Keratinocyte (primary cell): ENCODE data around the gene GNMT. TPM values are rescaled to one million over a fixed set of nuclear protein-coding genes. Genes with fewer than 3 reads are reported as not detected.

ENCODE experiments used
- DNase-seq: peaks from one replicate; pipeline ENCODE4 v3.0.0-alpha.2; 2011; ENCODE audit warnings: low read depth, missing footprints, low spot score
- FAIRE-seq: peaks from 2 replicates; lab custom pipeline; 2011; peaks lifted over from hg19 to GRCh38; lab: Jason Lieb, UNC
- H2AFZ ChIP-seq: 2 replicates; pipeline ENCODE4 v1.6.0; 2012; ENCODE audit warnings: low read length, control low read depth, inconsistent platforms; ENCODE audit not compliant: control insufficient read depth
- H3K27ac ChIP-seq: 2 replicates; pipeline ENCODE4 v1.5.1; 2011; ENCODE audit warnings: low read length; ENCODE audit not compliant: control insufficient read depth, insufficient read depth
- H3K27me3 ChIP-seq: 3 replicates; pipeline ENCODE4 v1.6.0; 2011; ENCODE audit warnings: low read length; ENCODE audit not compliant: control insufficient read depth, insufficient read depth; ENCODE audit errors: extremely low read depth
- H3K36me3 ChIP-seq, 2 experiments: 2 replicates in 1 of 2; 3 replicates in 1 of 2; pipeline ENCODE4 v1.5.1; 2011; ENCODE audit warnings: low read length in 2 of 2, mild to moderate bottlenecking in 1 of 2; ENCODE audit not compliant: control insufficient read depth in 2 of 2, insufficient read depth in 2 of 2; ENCODE audit errors: extremely low read depth in 1 of 2
- H3K4me1 ChIP-seq: 3 replicates; pipeline ENCODE4 v1.5.1; 2011; ENCODE audit warnings: low read length; ENCODE audit not compliant: control insufficient read depth, insufficient read depth; ENCODE audit errors: extremely low read depth
- H3K4me2 ChIP-seq: 3 replicates; pipeline ENCODE4 v1.6.0; 2011; ENCODE audit warnings: low read depth, low read length; ENCODE audit not compliant: control insufficient read depth, insufficient read depth; ENCODE audit errors: extremely low read depth
- H3K4me3 ChIP-seq, 3 experiments: fragments of 200-600 bp in 1 of 3; sonication (generic) in 1 of 3; 2 replicates in 2 of 3; 3 replicates in 1 of 3; pipeline ENCODE4 v1.5.1; 2011 to 2016; ENCODE audit warnings: low read length in 3 of 3, mild to moderate bottlenecking in 3 of 3, control low read depth in 2 of 3, inconsistent platforms in 1 of 3, low read depth in 1 of 3, mixed read lengths in 1 of 3, mixed run types in 1 of 3, moderate library complexity in 1 of 3; ENCODE audit not compliant: control insufficient read depth in 2 of 3, insufficient read depth in 2 of 3; ENCODE audit errors: extremely low read depth in 1 of 3
- H3K79me2 ChIP-seq: 2 replicates; pipeline ENCODE4 v1.6.0; 2012; ENCODE audit warnings: low read length; ENCODE audit not compliant: control insufficient read depth, insufficient read depth
- H3K9ac ChIP-seq: 3 replicates; pipeline ENCODE4 v1.6.0; 2011; ENCODE audit warnings: low read length; ENCODE audit not compliant: control insufficient read depth, insufficient read depth; ENCODE audit errors: extremely low read depth
- H3K9me1 ChIP-seq: 3 replicates; pipeline ENCODE4 v1.6.0; 2011; ENCODE audit warnings: low read length; ENCODE audit not compliant: control insufficient read depth, insufficient read depth; ENCODE audit errors: extremely low read depth
- H3K9me3 ChIP-seq: 2 replicates; pipeline ENCODE4 v1.5.1; 2012; ENCODE audit warnings: low read depth, low read length; ENCODE audit not compliant: control insufficient read depth
- H4K20me1 ChIP-seq: 3 replicates; pipeline ENCODE4 v1.6.0; 2011; ENCODE audit warnings: low read length; ENCODE audit not compliant: control insufficient read depth, insufficient read depth; ENCODE audit errors: extremely low read depth
- CTCF ChIP-seq, 3 experiments: IDR thresholded peaks in 1 of 3; conservative IDR thresholded peaks in 1 of 3; optimal IDR thresholded peaks in 1 of 3; 2 replicates in 2 of 3; 3 replicates in 1 of 3; pipeline versions ENCODE3 to v1.5.1; 2011; ENCODE audit warnings: low read length in 3 of 3, mild to moderate bottlenecking in 3 of 3, moderate library complexity in 2 of 3, control low read depth in 1 of 3, inconsistent platforms in 1 of 3; ENCODE audit not compliant: insufficient read depth in 2 of 3; ENCODE audit errors: extremely low read depth in 1 of 3
- EZH2 ChIP-seq: IDR thresholded peaks from one replicate; pipeline ENCODE4 v1.6.1; 2012; ENCODE audit warnings: inconsistent platforms, mild to moderate bottlenecking, low read length, moderate library complexity
- dilution Hi-C: fragments of 300-500 bp; cut with MboI; formaldehyde crosslinking; loops from one replicate; pipeline ENCODE4 v1.7.0; 2020; ENCODE audit warnings: low sequenced_read_pairs; ENCODE audit not compliant: extremely low pct_ligation_motif_present
- polyA plus RNA-seq, 5 experiments: library from polyadenylated mRNA; depleted of rRNA in 3 of 5; stranded (reverse) in 3 of 5; stranded (forward) in 1 of 5; unstranded in 1 of 5; fragments of >200 nt; gene quantifications; 1 replicate in 1 of 5; 2 replicates in 3 of 5; 3 replicates in 1 of 5; pipeline versions ENCODE4 v1.2.1 to v1.2.3, GENCODE V29; 2011 to 2012; ENCODE audit warnings: missing spikeins in 2 of 5, low read depth in 1 of 5, low replicate concordance in 1 of 5

Gene GNMT
- polyA plus RNA-seq, 1 donor (not counting 4 experiments of a cell fraction or from before 2014, with no cell fraction given): 0.08 TPM

GRCh38 chr6:43006251-43006650 lies 45.7 kb downstream of the GNMT start:
- Histone ChIP-seq H3K4me2 (no peak overlapping the region), H3K79me2 (no peaks in the 10 kb centered on the region), H3K27ac (no peak overlapping the region), H3K36me3 (peaks cover 28 to 30% of the 10 kb centered on the region in 2 experiments), H3K27me3 (no peaks in the 10 kb centered on the region), H3K4me3 (no peak overlapping the region), H4K20me1 (no peaks in the 10 kb centered on the region), H2AFZ (no peak overlapping the region), H3K9me1 (no peaks in the 10 kb centered on the region), H3K9me3 (no peaks in the 10 kb centered on the region), H3K4me1 (no peaks in the 10 kb centered on the region), H3K9ac (no peak overlapping the region)
- dilution Hi-C loops: no loop called here
- TF ChIP-seq CTCF (optimal IDR thresholded peaks at IDR 0.05 in 1 of 3, IDR thresholded peaks at IDR 0.05 in 1 of 3, conservative IDR thresholded peaks at IDR 0.05 in 1 of 3; ENCODE audit: extremely low read depth in 1 of 3, insufficient read depth in 2 of 3, low read length in 3 of 3): no peak
- TF ChIP-seq EZH2: no peak
- DNase-seq: no peak
- FAIRE-seq: no peak

GRCh38 chr6:43007126-43007525 lies 46.6 kb downstream of the GNMT start:
- no peak overlapping the region for H3K4me3 ChIP-seq
- H3K9me3 ChIP-seq: no peaks in the 10 kb centered on the region
- H4K20me1 ChIP-seq: no peaks in the 10 kb centered on the region
- H2AFZ ChIP-seq: no peak overlapping the region
- H3K4me1 ChIP-seq: no peaks in the 10 kb centered on the region
- dilution Hi-C loops: no loop called here
- no peaks in the 10 kb centered on the region for H3K27me3 ChIP-seq
- FAIRE-seq (no peak), DNase-seq (no peak)
- H3K79me2 ChIP-seq: peaks cover 1% of the 10 kb centered on the region
- no peak for TF ChIP-seq CTCF (optimal IDR thresholded peaks at IDR 0.05 in 1 of 3, IDR thresholded peaks at IDR 0.05 in 1 of 3, conservative IDR thresholded peaks at IDR 0.05 in 1 of 3; ENCODE audit: extremely low read depth in 1 of 3, insufficient read depth in 2 of 3, low read length in 3 of 3)
- TF ChIP-seq EZH2: no peak
- no peak overlapping the region for H3K4me2 ChIP-seq
- no peak overlapping the region for H3K27ac ChIP-seq
- no peaks in the 10 kb centered on the region for H3K9me1 ChIP-seq
- no peak overlapping the region for H3K9ac ChIP-seq
- H3K36me3 ChIP-seq: peaks cover 30 to 38% of the 10 kb centered on the region in 2 experiments
